AG09319 (cell line): ENCODE data around the gene SEPTIN10.
A peak's percentile ranks its signal among the peaks of the same experiment; 100 is the strongest.

Experiments used
- DNase-seq: peaks from one replicate; pipeline ENCODE4 v3.0.0-alpha.2; 2010; ENCODE audit warnings: low read depth; ENCODE audit errors: extremely low read depth
- CTCF ChIP-seq: IDR thresholded peaks from 2 replicates; pipeline ENCODE4 v1.5.1; 2011; ENCODE audit warnings: low read depth, mild to moderate bottlenecking, inconsistent platforms, low read length, moderate library complexity

Gene SEPTIN10

GRCh38 chr2:109513230-109513629 is 100.5 kb downstream of the SEPTIN10 start:
- no peak for TF ChIP-seq CTCF
- no peak for DNase-seq

- no peak for TF ChIP-seq CTCF
- no peak for DNase-seq
Observed at GRCh38 chr2:109512076-109512475, 101.7 kb downstream of the SEPTIN10 start.

- no peak for TF ChIP-seq CTCF
- DNase-seq, result no peak
Observed at GRCh38 chr2:109511168-109511567, 102.6 kb downstream of the SEPTIN10 start.

GRCh38 chr2:109510136-109511028 is 103.4 kb downstream of the SEPTIN10 start:
- TF ChIP-seq CTCF, result peak; percentile 97
- peak; percentile 48 for DNase-seq

GRCh38 chr2:109508556-109508955 is 105.2 kb downstream of the SEPTIN10 start:
- TF ChIP-seq CTCF, result no peak
- DNase-seq, result no peak

GRCh38 chr2:109507828-109508227 is 105.9 kb downstream of the SEPTIN10 start:
- DNase-seq, result no peak
- no peak for TF ChIP-seq CTCF

GRCh38 chr2:109507217-109507616 is 106.5 kb downstream of the SEPTIN10 start:
- DNase-seq, result no peak
- TF ChIP-seq CTCF, result no peak
